ENCODE measurements around the gene WBP11. TPM values are rescaled to one million over a fixed set of nuclear protein-coding genes. Genes with fewer than 3 reads are reported as not detected.

WBP11 gene
- total and polyA plus RNA-seq, 2 of the 13 experiments (the other 11 are each of a cell fraction or from before 2014, with no cell fraction given) = 7.6 to 31.0 TPM

DNA sequence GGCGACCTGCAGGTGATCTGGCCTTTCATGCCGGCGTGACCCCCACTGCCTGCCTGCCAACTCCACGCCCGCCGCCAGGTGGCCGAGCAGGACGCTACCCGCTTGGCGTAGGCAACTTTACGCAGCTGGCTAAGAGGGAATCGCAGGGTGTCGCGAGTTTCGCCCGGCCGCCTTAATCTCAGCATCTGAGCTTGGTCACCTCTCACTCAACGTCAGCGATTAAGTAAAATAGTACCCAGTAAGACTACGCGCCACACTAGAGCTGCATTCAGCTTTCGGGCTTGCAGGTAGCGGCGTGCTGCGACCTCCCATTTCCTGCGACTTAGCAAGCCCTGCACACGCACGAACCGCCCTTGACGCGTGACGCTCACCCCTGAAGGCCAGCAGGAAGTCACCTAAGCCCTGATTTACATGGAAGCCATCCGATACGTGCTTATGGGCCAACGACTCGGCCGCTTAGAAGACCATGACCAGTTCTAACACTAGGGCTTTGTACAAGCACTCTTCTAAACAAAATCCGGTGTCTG, 33.2 kb downstream of the WBP11 start (continued):
- TF ChIP-seq MIXL1 (CRISPR knock-in tag; IDR thresholded peaks at IDR 0.05) (no peak), ZSCAN22 (CRISPR knock-in tag; IDR thresholded peaks at IDR 0.05) (no peak), ZNF282 (IDR thresholded peaks at IDR 0.05; ENCODE audit: partially characterized antibody) (no peak), ZSCAN29 (CRISPR knock-in tag; conservative IDR thresholded peaks at IDR 0.05) (no peak), YEATS2 (CRISPR knock-in tag; IDR thresholded peaks at IDR 0.05; ENCODE audit: borderline replicate concordance) (no peak), ZNF124 (CRISPR knock-in tag; IDR thresholded peaks at IDR 0.05) (peak; percentile 49), FOXP1 (IDR thresholded peaks at IDR 0.05) (no peak), FOXP1 (CRISPR knock-in tag; IDR thresholded peaks at IDR 0.05) (no peak; the same call in 1 of the 2 replicates), GATAD2A (CRISPR knock-in tag; IDR thresholded peaks at IDR 0.05) (peak; percentile 50), CHCHD3 (CRISPR knock-in tag; IDR thresholded peaks at IDR 0.05) (no peak), RARG (CRISPR knock-in tag; IDR thresholded peaks at IDR 0.05; ENCODE audit: low read depth) (no peak), GTF3A (CRISPR knock-in tag; conservative IDR thresholded peaks at IDR 0.05) (no peak), ZNF225 (CRISPR knock-in tag; IDR thresholded peaks at IDR 0.05) (0 out of 2 replicates have a peak, but pooled peaks have one; percentile 25), ZNF296 (CRISPR knock-in tag; conservative IDR thresholded peaks at IDR 0.05) (no peak), CEBPG (CRISPR knock-in tag; IDR thresholded peaks at IDR 0.05) (peak; percentile 2; the same call in 1 of the 2 replicates), ZNF792 (CRISPR knock-in tag; IDR thresholded peaks at IDR 0.05) (peak; percentile 5; the same call in 1 of the 2 replicates), ARNT (IDR thresholded peaks at IDR 0.05) (no peak), SNAPC2 (CRISPR knock-in tag; IDR thresholded peaks at IDR 0.05) (no peak; the same call in none of the 2 replicates)
- TF ChIP-seq, protein P1, sequence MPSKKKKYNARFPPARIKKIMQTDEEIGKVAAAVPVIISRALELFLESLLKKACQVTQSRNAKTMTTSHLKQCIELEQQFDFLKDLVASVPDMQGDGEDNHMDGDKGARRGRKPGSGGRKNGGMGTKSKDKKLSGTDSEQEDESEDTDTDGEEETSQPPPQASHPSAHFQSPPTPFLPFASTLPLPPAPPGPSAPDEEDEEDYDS (CRISPR knock-in tag; IDR thresholded peaks at IDR 0.05) = no peak; the same call in 1 of the 2 replicates
- TF ChIP-seq, protein P2, sequence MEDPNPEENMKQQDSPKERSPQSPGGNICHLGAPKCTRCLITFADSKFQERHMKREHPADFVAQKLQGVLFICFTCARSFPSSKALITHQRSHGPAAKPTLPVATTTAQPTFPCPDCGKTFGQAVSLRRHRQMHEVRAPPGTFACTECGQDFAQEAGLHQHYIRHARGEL (CRISPR knock-in tag; IDR thresholded peaks at IDR 0.05) = no peak
- TF ChIP-seq, protein P3, sequence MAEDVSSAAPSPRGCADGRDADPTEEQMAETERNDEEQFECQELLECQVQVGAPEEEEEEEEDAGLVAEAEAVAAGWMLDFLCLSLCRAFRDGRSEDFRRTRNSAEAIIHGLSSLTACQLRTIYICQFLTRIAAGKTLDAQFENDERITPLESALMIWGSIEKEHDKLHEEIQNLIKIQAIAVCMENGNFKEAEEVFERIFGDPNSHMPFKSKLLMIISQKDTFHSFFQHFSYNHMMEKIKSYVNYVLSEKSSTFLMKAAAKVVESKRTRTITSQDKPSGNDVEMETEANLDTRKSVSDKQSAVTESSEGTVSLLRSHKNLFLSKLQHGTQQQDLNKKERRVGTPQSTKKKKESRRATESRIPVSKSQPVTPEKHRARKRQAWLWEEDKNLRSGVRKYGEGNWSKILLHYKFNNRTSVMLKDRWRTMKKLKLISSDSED (CRISPR knock-in tag; IDR thresholded peaks at IDR 0.05) = no peak
- TF ChIP-seq, protein P4, sequence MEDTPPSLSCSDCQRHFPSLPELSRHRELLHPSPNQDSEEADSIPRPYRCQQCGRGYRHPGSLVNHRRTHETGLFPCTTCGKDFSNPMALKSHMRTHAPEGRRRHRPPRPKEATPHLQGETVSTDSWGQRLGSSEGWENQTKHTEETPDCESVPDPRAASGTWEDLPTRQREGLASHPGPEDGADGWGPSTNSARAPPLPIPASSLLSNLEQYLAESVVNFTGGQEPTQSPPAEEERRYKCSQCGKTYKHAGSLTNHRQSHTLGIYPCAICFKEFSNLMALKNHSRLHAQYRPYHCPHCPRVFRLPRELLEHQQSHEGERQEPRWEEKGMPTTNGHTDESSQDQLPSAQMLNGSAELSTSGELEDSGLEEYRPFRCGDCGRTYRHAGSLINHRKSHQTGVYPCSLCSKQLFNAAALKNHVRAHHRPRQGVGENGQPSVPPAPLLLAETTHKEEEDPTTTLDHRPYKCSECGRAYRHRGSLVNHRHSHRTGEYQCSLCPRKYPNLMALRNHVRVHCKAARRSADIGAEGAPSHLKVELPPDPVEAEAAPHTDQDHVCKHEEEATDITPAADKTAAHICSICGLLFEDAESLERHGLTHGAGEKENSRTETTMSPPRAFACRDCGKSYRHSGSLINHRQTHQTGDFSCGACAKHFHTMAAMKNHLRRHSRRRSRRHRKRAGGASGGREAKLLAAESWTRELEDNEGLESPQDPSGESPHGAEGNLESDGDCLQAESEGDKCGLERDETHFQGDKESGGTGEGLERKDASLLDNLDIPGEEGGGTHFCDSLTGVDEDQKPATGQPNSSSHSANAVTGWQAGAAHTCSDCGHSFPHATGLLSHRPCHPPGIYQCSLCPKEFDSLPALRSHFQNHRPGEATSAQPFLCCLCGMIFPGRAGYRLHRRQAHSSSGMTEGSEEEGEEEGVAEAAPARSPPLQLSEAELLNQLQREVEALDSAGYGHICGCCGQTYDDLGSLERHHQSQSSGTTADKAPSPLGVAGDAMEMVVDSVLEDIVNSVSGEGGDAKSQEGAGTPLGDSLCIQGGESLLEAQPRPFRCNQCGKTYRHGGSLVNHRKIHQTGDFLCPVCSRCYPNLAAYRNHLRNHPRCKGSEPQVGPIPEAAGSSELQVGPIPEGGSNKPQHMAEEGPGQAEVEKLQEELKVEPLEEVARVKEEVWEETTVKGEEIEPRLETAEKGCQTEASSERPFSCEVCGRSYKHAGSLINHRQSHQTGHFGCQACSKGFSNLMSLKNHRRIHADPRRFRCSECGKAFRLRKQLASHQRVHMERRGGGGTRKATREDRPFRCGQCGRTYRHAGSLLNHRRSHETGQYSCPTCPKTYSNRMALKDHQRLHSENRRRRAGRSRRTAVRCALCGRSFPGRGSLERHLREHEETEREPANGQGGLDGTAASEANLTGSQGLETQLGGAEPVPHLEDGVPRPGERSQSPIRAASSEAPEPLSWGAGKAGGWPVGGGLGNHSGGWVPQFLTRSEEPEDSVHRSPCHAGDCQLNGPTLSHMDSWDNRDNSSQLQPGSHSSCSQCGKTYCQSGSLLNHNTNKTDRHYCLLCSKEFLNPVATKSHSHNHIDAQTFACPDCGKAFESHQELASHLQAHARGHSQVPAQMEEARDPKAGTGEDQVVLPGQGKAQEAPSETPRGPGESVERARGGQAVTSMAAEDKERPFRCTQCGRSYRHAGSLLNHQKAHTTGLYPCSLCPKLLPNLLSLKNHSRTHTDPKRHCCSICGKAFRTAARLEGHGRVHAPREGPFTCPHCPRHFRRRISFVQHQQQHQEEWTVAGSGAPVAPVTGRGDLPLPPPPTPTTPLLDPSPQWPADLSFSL (CRISPR knock-in tag; IDR thresholded peaks at IDR 0.05) = no peak
- TF ChIP-seq, protein P5, sequence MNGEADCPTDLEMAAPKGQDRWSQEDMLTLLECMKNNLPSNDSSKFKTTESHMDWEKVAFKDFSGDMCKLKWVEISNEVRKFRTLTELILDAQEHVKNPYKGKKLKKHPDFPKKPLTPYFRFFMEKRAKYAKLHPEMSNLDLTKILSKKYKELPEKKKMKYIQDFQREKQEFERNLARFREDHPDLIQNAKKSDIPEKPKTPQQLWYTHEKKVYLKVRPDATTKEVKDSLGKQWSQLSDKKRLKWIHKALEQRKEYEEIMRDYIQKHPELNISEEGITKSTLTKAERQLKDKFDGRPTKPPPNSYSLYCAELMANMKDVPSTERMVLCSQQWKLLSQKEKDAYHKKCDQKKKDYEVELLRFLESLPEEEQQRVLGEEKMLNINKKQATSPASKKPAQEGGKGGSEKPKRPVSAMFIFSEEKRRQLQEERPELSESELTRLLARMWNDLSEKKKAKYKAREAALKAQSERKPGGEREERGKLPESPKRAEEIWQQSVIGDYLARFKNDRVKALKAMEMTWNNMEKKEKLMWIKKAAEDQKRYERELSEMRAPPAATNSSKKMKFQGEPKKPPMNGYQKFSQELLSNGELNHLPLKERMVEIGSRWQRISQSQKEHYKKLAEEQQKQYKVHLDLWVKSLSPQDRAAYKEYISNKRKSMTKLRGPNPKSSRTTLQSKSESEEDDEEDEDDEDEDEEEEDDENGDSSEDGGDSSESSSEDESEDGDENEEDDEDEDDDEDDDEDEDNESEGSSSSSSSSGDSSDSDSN (CRISPR knock-in tag; IDR thresholded peaks at IDR 0.05) = peak; percentile 86
